ENCODE data around the gene WNT7B. TPM values are rescaled to one million over a fixed set of nuclear protein-coding genes. Genes with fewer than 3 reads are reported as not detected.

Gene WNT7B
- total and polyA plus RNA-seq, 2 of the 8 experiments (the other 6 are each of a cell fraction or from before 2014, with no cell fraction given): 0.14 to 0.24 TPM

GRCh38 chr22:45994491-45995404, 17.8 kb upstream of the WNT7B start:
- no peaks in the 10 kb centered on the region for H3K9me3 ChIP-seq (ENCODE audit: insufficient read depth in 2 of 2, low read depth in 1 of 2, low read length in 1 of 2)
- H4K5ac ChIP-seq (ENCODE audit: insufficient read length, low read depth, low read length): no peak overlapping the region
- peak; percentile 45 for FAIRE-seq
- H4K20me1 ChIP-seq (replicated peaks in 1 of 2; ENCODE audit: control insufficient read depth in 1 of 2, insufficient read depth in 2 of 2, low read length in 2 of 2): peaks cover 0 to 10% of the 10 kb centered on the region in 2 experiments
- no peak overlapping the region for H3K9ac ChIP-seq (replicated peaks in 1 of 4; ENCODE audit: extremely low read depth in 1 of 4, low read depth in 3 of 4, low read length in 3 of 4)
- no peak overlapping the region for H2BK5ac ChIP-seq (ENCODE audit: low read depth, low read length)
- CTCF ChIA-PET (ENCODE audit: partially characterized antibody): interaction anchor here (0.5 to 6.7 kb wide), 56 partner anchors 9 to 624 kb away, joined by 3 to 111 read pairs (median 4); partner anchors contain the start of gene GTSE1
- no peaks in the 10 kb centered on the region for H3K79me2 ChIP-seq (ENCODE audit: control insufficient read depth in 1 of 2, insufficient read depth in 2 of 2, low read length in 2 of 2)
- H3K27me3 ChIP-seq (replicated peaks in 1 of 4; ENCODE audit: control insufficient read depth in 3 of 4, extremely low read depth in 1 of 4, insufficient read depth in 3 of 4, low read length in 3 of 4): no peaks in the 10 kb centered on the region; a peak in 2 of 7 replicates
- no peak overlapping the region for H2AFZ ChIP-seq (ENCODE audit: low read length)
- H2BK20ac ChIP-seq (ENCODE audit: low read length): no peak overlapping the region
- H3K36me3 ChIP-seq (ENCODE audit: control insufficient read depth in 2 of 4, insufficient read depth in 4 of 4, low read length in 3 of 4): no peaks in the 10 kb centered on the region
- POLR2A ChIA-PET (ENCODE audit: partially characterized antibody): interaction anchor here (1.3 kb wide), 1 partner anchor 122 kb away, joined by 4 read pairs; no protein-coding TSS in a partner anchor
- DNase-seq (ENCODE audit: low read depth in 1 of 2, low spot score in 2 of 2): peak in 1 of 2 experiments; percentile 100
- no peak overlapping the region for H3K4ac ChIP-seq (replicated peaks; ENCODE audit: insufficient read length, low read depth, low read length)
- H2AK5ac ChIP-seq (ENCODE audit: low read depth, low read length): no peak overlapping the region
- peak overlapping the region; percentile 38; the same call in 1 of the 2 replicates for H4K8ac ChIP-seq (ENCODE audit: extremely low read depth, insufficient read depth, low read length)
- no peak overlapping the region; the same call in 1 of the 2 replicates for H3K18ac ChIP-seq (ENCODE audit: extremely low read depth, low read length)
- no peaks in the 10 kb centered on the region for H3K79me1 ChIP-seq (ENCODE audit: low read depth, low read length)
- no peak overlapping the region for H3K14ac ChIP-seq (ENCODE audit: insufficient read length)
- no peak overlapping the region for H3K27ac ChIP-seq (ENCODE audit: low read depth, low read length)
- H3K23me2 ChIP-seq (ENCODE audit: low read depth, low read length): peaks cover 11% of the 10 kb centered on the region; the same call in 1 of the 2 replicates
- WGBS, 2 experiments (ENCODE audit: extremely low coverage in 1 of 2, insufficient coverage in 1 of 2, insufficient read length in 1 of 2, insufficient replicate concordance in 2 of 2, low coverage in 1 of 2, low lambda C conversion rate in 2 of 2, missing lambda C conversion rate in 1 of 2): 57% methylated on average over 27 of the region's 27 CpGs; no CpG with 5 or more reads in 1 of the 2 experiments
- peaks cover 0 to 3% (median 0%) of the 10 kb centered on the region in 4 experiments; a peak in 2 of 7 replicates for H3K4me1 ChIP-seq (replicated peaks in 1 of 4; ENCODE audit: control insufficient read depth in 3 of 4, insufficient read depth in 4 of 4, low read length in 3 of 4)
- H3K23ac ChIP-seq (ENCODE audit: insufficient read length): no peak overlapping the region
- no peak overlapping the region for H3K56ac ChIP-seq (replicated peaks; ENCODE audit: insufficient read length, low read depth, low read length)
- H2BK120ac ChIP-seq (replicated peaks; ENCODE audit: low read depth, low read length): no peak overlapping the region
- H3K4me3 ChIP-seq (ENCODE audit: extremely low read depth in 1 of 4, insufficient read depth in 2 of 4, low read depth in 3 of 4, low read length in 4 of 4): no peak overlapping the region
- no peak overlapping the region for H3K4me2 ChIP-seq (ENCODE audit: insufficient read depth in 1 of 2, low read depth in 2 of 2, low read length in 2 of 2)
- no peak overlapping the region for H2BK12ac ChIP-seq (ENCODE audit: low read depth, low read length)
- H2BK15ac ChIP-seq (ENCODE audit: low read length): no peak overlapping the region
- H4K91ac ChIP-seq (replicated peaks; ENCODE audit: insufficient read length, low read length): no peak overlapping the region
- peak; percentile 71; the same call in 1 of the 2 replicates for TF ChIP-seq YY1 (IDR thresholded peaks at IDR 0.05; ENCODE audit: low read depth, low read length)
- TF ChIP-seq GABPA (IDR thresholded peaks at IDR 0.05; ENCODE audit: borderline replicate concordance, insufficient read depth, low read length): peak; percentile 60; the same call in 1 of the 2 replicates
- TF ChIP-seq EZH2 (IDR thresholded peaks at IDR 0.05; ENCODE audit: low read depth, low read length, severe bottlenecking): no peak
- no peak for TF ChIP-seq TAF7 (optimal IDR thresholded peaks at IDR 0.05; ENCODE audit: borderline replicate concordance, low read depth, low read length)
- 0 out of 2 replicates have a peak, but pooled peaks have one; percentile 24 for TF ChIP-seq RXRA (IDR thresholded peaks at IDR 0.05; ENCODE audit: insufficient read depth, low read depth, low read length)
- no peak for TF ChIP-seq BRCA1 (IDR thresholded peaks at IDR 0.05; ENCODE audit: low read depth, low read length)
- no peak for TF ChIP-seq GTF2F1 (IDR thresholded peaks at IDR 0.05; ENCODE audit: borderline replicate concordance, low read depth, low read length)
- 0 out of 2 replicates have a peak, but pooled peaks have one; percentile 8 for TF ChIP-seq BACH1 (IDR thresholded peaks at IDR 0.05; ENCODE audit: low read length)
- no peak for TF ChIP-seq TCF12 (IDR thresholded peaks at IDR 0.05; ENCODE audit: low read depth, low read length)
- TF ChIP-seq RAD21 (IDR thresholded peaks at IDR 0.05 in 1 of 2, conservative IDR thresholded peaks at IDR 0.05 in 1 of 2; ENCODE audit: low read depth in 2 of 2, low read length in 2 of 2): peak; percentile 98 to 99
